Measurements from ENCODE around the gene TEX14.

Gene TEX14

GRCh38 chr17:58568044-58568799, 123.6 kb downstream of the TEX14 start:
- no peak overlapping the region for H3K4me2 ChIP-seq (ENCODE audit: insufficient read depth, low read length, poor library complexity, severe bottlenecking)
- H3K14ac ChIP-seq (ENCODE audit: low read length): no peak overlapping the region
- H2AK5ac ChIP-seq (ENCODE audit: low read depth, low read length): no peak overlapping the region
- no peaks in the 10 kb centered on the region for H3K79me1 ChIP-seq (ENCODE audit: low read depth, low read length)
- no CpG with 5 or more reads among the region's 1 CpG for whole genome bisulfite sequencing, 2 donors (ENCODE audit: extremely low coverage in 2 of 2, insufficient read length in 2 of 2, insufficient replicate concordance in 1 of 2)
- no peak for DNase-seq (ENCODE audit: low spot score)
- H3K9ac ChIP-seq (ENCODE audit: low read depth, low read length, poor library complexity): no peak overlapping the region
- H4K91ac ChIP-seq (ENCODE audit: low read depth, low read length, poor library complexity): no peak overlapping the region
- H2AFZ ChIP-seq (ENCODE audit: low read length): no peak overlapping the region
- H3K18ac ChIP-seq (ENCODE audit: low read length): no peak overlapping the region
- H3K4ac ChIP-seq (ENCODE audit: low read length): no peak overlapping the region
- H3K4me1 ChIP-seq (ENCODE audit: control insufficient read depth in 2 of 2, insufficient read depth in 1 of 2, low read depth in 1 of 2, low read length in 2 of 2): peaks cover 0 to 1% of the 10 kb centered on the region in 2 donors
- no peak overlapping the region for H2BK5ac ChIP-seq (ENCODE audit: low read length)
- no peak overlapping the region for H2BK12ac ChIP-seq (ENCODE audit: low read length)
- H4K8ac ChIP-seq (ENCODE audit: low read depth, low read length): no peak overlapping the region
- no peak overlapping the region for H3K27ac ChIP-seq (replicated peaks; ENCODE audit: low read length)
- no peak overlapping the region for H3K23ac ChIP-seq (ENCODE audit: low read depth, low read length, poor library complexity)
- no peak overlapping the region for H3K4me3 ChIP-seq (ENCODE audit: low read length in 2 of 2)
- H3K36me3 ChIP-seq (replicated peaks in 1 of 2; ENCODE audit: control insufficient read depth in 2 of 2, insufficient read depth in 2 of 2, low read length in 2 of 2): no peaks in the 10 kb centered on the region
- no peaks in the 10 kb centered on the region for H3K9me3 ChIP-seq (replicated peaks in 1 of 2; ENCODE audit: control insufficient read depth in 2 of 2, insufficient read depth in 1 of 2, low read depth in 1 of 2, low read length in 2 of 2)
- H3K27me3 ChIP-seq (ENCODE audit: control insufficient read depth in 3 of 3, insufficient read depth in 3 of 3, low read depth in 1 of 3, low read length in 3 of 3): peaks cover 0 to 10% (median 0%) of the 10 kb centered on the region in 3 experiments
- no peak overlapping the region for H2BK120ac ChIP-seq (ENCODE audit: low read depth, low read length)
- no peak overlapping the region for H2BK15ac ChIP-seq (ENCODE audit: low read length)

DNA sequence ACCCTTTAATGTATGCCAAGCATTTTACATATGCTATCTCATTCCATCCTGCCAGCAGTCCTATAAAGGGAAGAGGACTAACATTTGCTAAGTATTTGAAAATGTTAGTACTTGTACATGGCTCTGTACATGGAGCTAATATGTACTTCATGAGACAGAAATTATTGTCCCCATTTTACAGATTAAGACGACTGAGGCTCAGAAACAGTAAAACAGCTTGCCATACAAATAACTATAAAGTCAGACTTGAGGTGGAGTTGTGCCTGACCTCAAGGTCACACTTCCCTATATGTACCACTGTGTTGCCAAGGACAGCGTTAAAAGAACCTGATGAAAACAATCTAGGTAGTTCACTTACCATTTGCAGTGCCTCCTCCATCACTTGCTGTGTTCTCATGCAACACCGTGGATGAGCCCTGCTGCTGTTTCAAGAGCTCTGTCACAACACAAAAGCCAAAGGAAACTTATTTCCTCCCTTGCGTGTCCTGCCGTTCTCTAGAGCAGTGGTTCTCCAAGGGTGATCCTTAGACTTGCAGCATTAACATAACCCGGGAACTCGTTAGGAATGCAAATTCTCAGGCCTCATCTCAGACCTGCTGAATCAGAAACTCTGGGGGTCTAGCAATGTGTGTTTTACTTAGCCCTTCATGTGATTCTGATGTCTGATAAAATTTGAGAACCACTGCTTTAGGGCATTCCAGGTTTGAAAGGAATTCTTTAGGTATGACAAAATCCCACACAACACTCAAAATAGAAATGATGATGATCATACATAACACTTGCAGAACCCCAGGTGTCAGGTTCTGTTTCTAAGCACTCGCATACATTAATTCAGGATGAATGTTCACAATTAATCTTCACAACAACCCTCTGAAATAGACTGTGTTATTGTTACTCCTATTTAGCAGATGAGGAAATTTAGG, 126.2 kb downstream of the TEX14 start:
- no peak overlapping the region for H3K4ac ChIP-seq (ENCODE audit: low read length)
- no peak overlapping the region for H2AK5ac ChIP-seq (ENCODE audit: low read depth, low read length)
- no peak overlapping the region for H2AFZ ChIP-seq (ENCODE audit: low read length)
- no peak for DNase-seq (ENCODE audit: low spot score)
- H3K23ac ChIP-seq (ENCODE audit: low read depth, low read length, poor library complexity): no peak overlapping the region
- H4K91ac ChIP-seq (ENCODE audit: low read depth, low read length, poor library complexity): no peak overlapping the region
- no peak overlapping the region for H3K4me3 ChIP-seq (ENCODE audit: low read length in 2 of 2)
- H3K79me1 ChIP-seq (ENCODE audit: low read depth, low read length): no peaks in the 10 kb centered on the region
- H3K27me3 ChIP-seq (ENCODE audit: control insufficient read depth in 3 of 3, insufficient read depth in 3 of 3, low read depth in 1 of 3, low read length in 3 of 3): peaks cover 0 to 18% (median 0%) of the 10 kb centered on the region in 3 experiments
- no peaks in the 10 kb centered on the region for H3K36me3 ChIP-seq (replicated peaks in 1 of 2; ENCODE audit: control insufficient read depth in 2 of 2, insufficient read depth in 2 of 2, low read length in 2 of 2)
- H2BK12ac ChIP-seq (ENCODE audit: low read length): no peak overlapping the region
- H3K14ac ChIP-seq (ENCODE audit: low read length): no peak overlapping the region
- H3K18ac ChIP-seq (ENCODE audit: low read length): no peak overlapping the region
- H3K9ac ChIP-seq (ENCODE audit: low read depth, low read length, poor library complexity): no peak overlapping the region
- no peak overlapping the region for H3K4me2 ChIP-seq (ENCODE audit: insufficient read depth, low read length, poor library complexity, severe bottlenecking)
- no peak overlapping the region for H2BK5ac ChIP-seq (ENCODE audit: low read length)
- no peaks in the 10 kb centered on the region for H3K4me1 ChIP-seq (ENCODE audit: control insufficient read depth in 2 of 2, insufficient read depth in 1 of 2, low read depth in 1 of 2, low read length in 2 of 2)
- no CpG with 5 or more reads among the region's 8 CpGs for WGBS, 2 donors (ENCODE audit: extremely low coverage in 2 of 2, insufficient read length in 2 of 2, insufficient replicate concordance in 1 of 2)
- no peak overlapping the region for H4K8ac ChIP-seq (ENCODE audit: low read depth, low read length)
- no peaks in the 10 kb centered on the region for H3K9me3 ChIP-seq (replicated peaks in 1 of 2; ENCODE audit: control insufficient read depth in 2 of 2, insufficient read depth in 1 of 2, low read depth in 1 of 2, low read length in 2 of 2)
- H3K27ac ChIP-seq (replicated peaks; ENCODE audit: low read length): no peak overlapping the region
- H2BK120ac ChIP-seq (ENCODE audit: low read depth, low read length): no peak overlapping the region
- no peak overlapping the region for H2BK15ac ChIP-seq (ENCODE audit: low read length)

DNA sequence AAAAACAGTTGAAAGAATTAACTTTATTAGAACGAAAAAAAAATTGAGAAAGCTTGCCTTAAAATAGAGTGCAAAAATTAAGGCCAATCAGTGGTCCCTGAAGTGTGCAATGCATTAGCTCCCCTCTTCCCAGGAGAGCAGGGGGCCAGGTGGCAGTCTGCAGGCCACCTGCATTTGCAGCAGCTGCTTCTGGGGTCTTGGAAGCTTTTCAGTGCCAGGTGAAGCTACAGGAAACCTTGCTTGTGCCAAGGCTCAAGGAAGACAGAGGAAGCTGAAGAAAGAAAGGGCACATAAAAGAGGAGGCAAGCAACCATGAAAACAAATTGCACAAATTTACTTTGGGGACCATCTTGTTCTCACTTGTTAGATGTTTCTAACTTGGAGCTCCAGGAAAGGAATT, 126.9 kb downstream of the TEX14 start:
- Histone ChIP-seq H3K79me1 (ENCODE audit: low read depth, low read length) (no peaks in the 10 kb centered on the region), H2BK5ac (ENCODE audit: low read length) (no peak overlapping the region), H3K18ac (ENCODE audit: low read length) (no peak overlapping the region), H2BK12ac (ENCODE audit: low read length) (no peak overlapping the region), H3K4me2 (ENCODE audit: insufficient read depth, low read length, poor library complexity, severe bottlenecking) (no peak overlapping the region), H4K8ac (ENCODE audit: low read depth, low read length) (no peak overlapping the region), H2AFZ (ENCODE audit: low read length) (no peak overlapping the region), H2BK120ac (ENCODE audit: low read depth, low read length) (no peak overlapping the region), H2BK15ac (ENCODE audit: low read length) (no peak overlapping the region), H3K36me3 (replicated peaks in 1 of 2; ENCODE audit: control insufficient read depth in 2 of 2, insufficient read depth in 2 of 2, low read length in 2 of 2) (no peaks in the 10 kb centered on the region), H3K4me3 (ENCODE audit: low read length in 2 of 2) (no peak overlapping the region), H3K9me3 (replicated peaks in 1 of 2; ENCODE audit: control insufficient read depth in 2 of 2, insufficient read depth in 1 of 2, low read depth in 1 of 2, low read length in 2 of 2) (no peaks in the 10 kb centered on the region), H3K23ac (ENCODE audit: low read depth, low read length, poor library complexity) (no peak overlapping the region), H3K27me3 (ENCODE audit: control insufficient read depth in 3 of 3, insufficient read depth in 3 of 3, low read depth in 1 of 3, low read length in 3 of 3) (peaks cover 0 to 25% (median 0%) of the 10 kb centered on the region in 3 experiments), H4K91ac (ENCODE audit: low read depth, low read length, poor library complexity) (no peak overlapping the region), H3K14ac (ENCODE audit: low read length) (no peak overlapping the region), H3K4ac (ENCODE audit: low read length) (no peak overlapping the region), H3K27ac (replicated peaks; ENCODE audit: low read length) (no peak overlapping the region), H3K9ac (ENCODE audit: low read depth, low read length, poor library complexity) (no peak overlapping the region), H2AK5ac (ENCODE audit: low read depth, low read length) (no peak overlapping the region), H3K4me1 (ENCODE audit: control insufficient read depth in 2 of 2, insufficient read depth in 1 of 2, low read depth in 1 of 2, low read length in 2 of 2) (no peaks in the 10 kb centered on the region)
- no CpG with 5 or more reads among the region's 1 CpG for WGBS, 2 donors (ENCODE audit: extremely low coverage in 2 of 2, insufficient read length in 2 of 2, insufficient replicate concordance in 1 of 2)
- DNase-seq (ENCODE audit: low spot score): no peak

GRCh38 chr17:58564243-58564642, 127.6 kb downstream of the TEX14 start:
- Histone ChIP-seq H2BK15ac (ENCODE audit: low read length) (no peak overlapping the region), H2BK120ac (ENCODE audit: low read depth, low read length) (no peak overlapping the region), H3K36me3 (replicated peaks in 1 of 2; ENCODE audit: control insufficient read depth in 2 of 2, insufficient read depth in 2 of 2, low read length in 2 of 2) (no peaks in the 10 kb centered on the region), H3K4me2 (ENCODE audit: insufficient read depth, low read length, poor library complexity, severe bottlenecking) (no peak overlapping the region), H3K9me3 (replicated peaks in 1 of 2; ENCODE audit: control insufficient read depth in 2 of 2, insufficient read depth in 1 of 2, low read depth in 1 of 2, low read length in 2 of 2) (no peaks in the 10 kb centered on the region), H3K27ac (replicated peaks; ENCODE audit: low read length) (no peak overlapping the region), H3K79me1 (ENCODE audit: low read depth, low read length) (no peaks in the 10 kb centered on the region), H3K4me3 (ENCODE audit: low read length in 2 of 2) (no peak overlapping the region), H3K23ac (ENCODE audit: low read depth, low read length, poor library complexity) (no peak overlapping the region), H4K91ac (ENCODE audit: low read depth, low read length, poor library complexity) (no peak overlapping the region), H4K8ac (ENCODE audit: low read depth, low read length) (no peak overlapping the region), H3K18ac (ENCODE audit: low read length) (no peak overlapping the region), H3K9ac (ENCODE audit: low read depth, low read length, poor library complexity) (no peak overlapping the region), H3K4me1 (ENCODE audit: control insufficient read depth in 2 of 2, insufficient read depth in 1 of 2, low read depth in 1 of 2, low read length in 2 of 2) (no peaks in the 10 kb centered on the region), H2AK5ac (ENCODE audit: low read depth, low read length) (no peak overlapping the region), H3K14ac (ENCODE audit: low read length) (no peak overlapping the region), H2BK5ac (ENCODE audit: low read length) (no peak overlapping the region), H3K4ac (ENCODE audit: low read length) (no peak overlapping the region), H3K27me3 (ENCODE audit: control insufficient read depth in 3 of 3, insufficient read depth in 3 of 3, low read depth in 1 of 3, low read length in 3 of 3) (peaks cover 0 to 27% (median 0%) of the 10 kb centered on the region in 3 experiments), H2AFZ (ENCODE audit: low read length) (no peak overlapping the region), H2BK12ac (ENCODE audit: low read length) (no peak overlapping the region)
- WGBS, 2 donors (ENCODE audit: extremely low coverage in 2 of 2, insufficient read length in 2 of 2, insufficient replicate concordance in 1 of 2): no CpG with 5 or more reads among the region's 2 CpGs
- DNase-seq (ENCODE audit: low spot score): no peak

Measured in neuronal stem cell (in vitro differentiated cells).